Fibroblast of pulmonary artery (primary cell): Measurements from ENCODE around the gene ZNF354C.

Experiments used
- DNase-seq: peaks from one replicate; pipeline ENCODE4 v3.0.0-alpha.2; 2010; ENCODE audit warnings: low read depth
- H3K4me3 ChIP-seq: replicated peaks from 2 replicates; pipeline ENCODE4 v1.5.1; 2011; ENCODE audit warnings: low read depth, mild to moderate bottlenecking, control low read depth, low read length, moderate library complexity
- CTCF ChIP-seq: IDR thresholded peaks from 2 replicates; pipeline ENCODE4 v1.5.1; 2011; ENCODE audit warnings: mild to moderate bottlenecking, control low read depth, low read length, inconsistent platforms; ENCODE audit errors: missing control alignments

The ZNF354C gene

DNA sequence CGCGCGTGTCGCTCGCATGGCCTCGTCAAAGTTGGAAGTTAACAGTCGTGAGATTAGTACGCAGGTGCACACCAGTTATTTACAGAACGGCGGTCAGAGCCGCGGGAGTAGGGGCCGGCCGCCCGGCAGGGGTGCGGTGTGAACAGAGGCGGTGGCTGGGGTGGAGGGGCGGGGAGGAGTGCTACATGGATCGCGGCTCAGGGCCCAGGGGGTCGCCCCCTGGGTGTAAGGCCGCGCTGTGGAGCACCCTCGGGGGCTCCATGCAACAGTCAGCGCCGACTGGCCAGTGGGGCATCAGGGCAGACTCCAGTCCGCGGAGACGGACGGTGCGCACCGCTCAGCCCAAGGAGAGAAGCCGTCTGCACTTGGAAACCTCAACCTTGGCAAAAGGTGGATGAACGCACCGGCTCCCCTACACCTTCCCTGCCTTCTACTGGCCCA is 60.3 kb downstream of the ZNF354C start:
- no peak for DNase-seq
- TF ChIP-seq CTCF: no peak
- no peak overlapping the region for H3K4me3 ChIP-seq

DNA sequence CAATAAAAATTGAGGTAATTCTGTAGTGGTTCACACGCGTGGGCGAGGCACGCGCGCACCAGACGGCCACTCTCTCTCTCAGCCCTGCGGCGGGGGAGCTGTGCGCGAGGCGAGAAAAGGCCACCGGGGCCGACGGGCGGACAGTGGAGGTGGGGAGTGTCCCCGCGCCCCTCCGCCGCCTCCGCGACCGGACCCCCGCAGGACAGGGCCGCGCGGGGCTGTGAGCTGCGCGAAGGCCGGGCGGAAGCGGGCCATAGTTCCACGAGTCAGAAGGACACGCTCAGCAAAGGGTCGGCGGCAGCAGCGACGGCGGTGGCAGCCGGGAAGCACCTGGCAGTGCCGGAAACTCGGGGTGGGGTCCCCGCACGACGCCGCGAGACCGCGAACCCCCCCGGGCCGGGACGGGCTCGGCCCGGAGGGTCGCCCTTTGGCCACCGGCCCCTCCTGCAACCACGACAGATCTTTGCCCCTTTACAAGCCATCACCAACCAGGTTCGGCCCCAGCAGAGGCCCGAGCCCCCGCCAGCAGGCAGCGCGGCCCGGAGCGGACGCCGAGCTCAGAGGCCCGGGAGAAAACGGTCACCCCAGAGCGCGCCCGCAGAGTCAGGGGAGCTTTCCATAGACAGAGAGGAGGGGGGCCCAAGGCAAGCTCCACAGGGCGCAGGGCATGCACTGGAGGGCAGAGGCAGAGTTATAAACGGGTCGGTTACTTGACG is 60.9 kb downstream of the ZNF354C start:
- H3K4me3 ChIP-seq: no peak overlapping the region
- no peak for TF ChIP-seq CTCF
- DNase-seq: no peak

GRCh38 chr5:179121667-179122111 is 61.5 kb downstream of the ZNF354C start:
- no peak for TF ChIP-seq CTCF
- DNase-seq: no peak
- no peak overlapping the region for H3K4me3 ChIP-seq

DNA sequence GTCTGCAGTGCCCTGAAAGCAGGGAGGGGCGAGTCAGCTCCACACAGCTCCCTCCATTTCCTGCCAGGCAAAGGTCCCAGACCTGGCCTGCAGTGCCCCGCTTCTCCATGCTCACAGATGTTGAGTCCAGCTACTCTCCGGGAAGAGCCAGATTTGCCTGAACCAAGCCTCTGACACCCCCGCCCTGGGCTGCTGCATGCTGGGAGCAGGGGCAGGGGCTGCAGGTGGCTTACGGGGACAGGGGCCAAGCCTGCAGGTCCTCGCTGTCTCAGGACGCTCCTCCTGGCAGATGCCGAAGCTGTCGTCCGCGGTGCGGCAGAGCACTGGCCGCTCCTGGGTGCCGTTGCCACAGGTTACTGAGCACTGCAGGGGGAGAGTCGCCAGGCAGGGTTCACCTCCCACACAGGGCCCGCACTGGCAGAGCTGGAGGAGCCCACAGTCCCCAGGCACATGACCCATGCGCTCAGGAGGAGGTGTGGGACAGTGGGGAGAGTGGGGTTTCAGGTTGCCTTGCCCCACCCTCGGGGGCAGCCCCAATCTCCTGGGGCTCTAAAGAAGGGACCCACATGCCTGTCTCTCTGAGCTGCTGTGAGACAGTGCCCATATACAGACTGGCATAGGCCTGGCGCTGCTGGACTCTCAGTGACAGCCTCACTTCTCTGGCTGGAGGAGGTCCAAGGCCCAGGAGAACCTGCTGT is 62.4 kb downstream of the ZNF354C start:
- no peak overlapping the region for H3K4me3 ChIP-seq
- DNase-seq: no peak
- TF ChIP-seq CTCF: no peak

DNA sequence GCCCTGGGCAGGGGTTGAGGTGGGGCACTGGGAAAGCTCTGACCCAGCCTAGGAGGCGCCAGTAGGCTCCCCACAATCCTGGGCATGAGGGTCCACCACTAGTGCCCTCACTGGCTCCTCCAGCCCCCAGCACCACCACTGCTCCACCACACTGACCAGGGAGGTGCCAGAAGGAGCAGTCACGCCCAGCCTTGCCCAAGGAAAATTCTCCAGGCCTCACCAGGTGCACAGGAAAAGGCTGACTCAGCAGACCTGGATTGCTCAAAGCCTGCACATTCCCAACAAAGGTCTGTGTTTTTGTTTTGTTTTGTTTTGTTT is 62.9 kb downstream of the ZNF354C start:
- no peak for DNase-seq
- no peak for TF ChIP-seq CTCF
- no peak overlapping the region for H3K4me3 ChIP-seq

- DNase-seq: no peak
- no peak for TF ChIP-seq CTCF
- no peak overlapping the region for H3K4me3 ChIP-seq
Measured at GRCh38 chr5:179123491-179124272, 63.5 kb downstream of the ZNF354C start.
